ENCODE measurements around the gene GNB1. TPM values are rescaled to one million over a fixed set of nuclear protein-coding genes. Genes with fewer than 3 reads are reported as not detected.

GNB1 gene
- total RNA-seq, 1 experiment from 2014 or later: 400 TPM

DNA sequence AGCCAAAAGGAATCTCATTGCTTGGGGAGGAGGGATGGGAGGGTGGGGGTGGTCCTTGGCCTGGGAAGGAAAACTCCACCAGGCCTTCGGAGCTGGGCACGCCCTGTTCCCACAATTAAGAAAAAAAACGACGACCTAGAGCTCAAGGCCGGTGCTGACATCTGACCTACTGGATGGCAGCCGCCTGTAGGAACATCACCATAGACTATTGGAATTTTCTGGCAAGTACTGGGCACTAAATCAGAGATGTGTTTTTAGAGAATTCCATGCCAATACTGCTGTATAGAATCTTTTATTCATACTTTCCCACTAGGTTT lies 113.3 kb downstream of the GNB1 start:
- Mint-ChIP-seq H3K4me1 (peaks cover 43 to 54% of the 10 kb centered on the region in 2 experiments), H3K4me3 (peak overlapping the region; percentile 81 to 87), H3K9me3 (peaks cover 0 to 1% of the 10 kb centered on the region in 2 experiments; a peak in 3 of 5 replicates), H3K36me3 (ENCODE audit: insufficient read depth in 1 of 3, low read depth in 3 of 3) (peaks cover 15 to 29% (median 16%) of the 10 kb centered on the region in 3 experiments; a peak in 6 of 7 replicates), H3K27me3 (ENCODE audit: low read depth) (no peaks in the 10 kb centered on the region; the same call in 1 of the 2 replicates), H3K27ac (peak overlapping the region in 1 of 3 experiments; percentile 26; a peak in 1 of 7 replicates)
- H2BK20ac ChIP-seq (ENCODE audit: low read depth, low read length, poor library complexity, severe bottlenecking): no peak overlapping the region
- no peak overlapping the region for H2AK5ac ChIP-seq (ENCODE audit: insufficient read length, low read length)
- H3K27ac ChIP-seq (ENCODE audit: insufficient read length, low read depth, low read length): no peak overlapping the region
- TF ChIP-seq, protein P1, sequence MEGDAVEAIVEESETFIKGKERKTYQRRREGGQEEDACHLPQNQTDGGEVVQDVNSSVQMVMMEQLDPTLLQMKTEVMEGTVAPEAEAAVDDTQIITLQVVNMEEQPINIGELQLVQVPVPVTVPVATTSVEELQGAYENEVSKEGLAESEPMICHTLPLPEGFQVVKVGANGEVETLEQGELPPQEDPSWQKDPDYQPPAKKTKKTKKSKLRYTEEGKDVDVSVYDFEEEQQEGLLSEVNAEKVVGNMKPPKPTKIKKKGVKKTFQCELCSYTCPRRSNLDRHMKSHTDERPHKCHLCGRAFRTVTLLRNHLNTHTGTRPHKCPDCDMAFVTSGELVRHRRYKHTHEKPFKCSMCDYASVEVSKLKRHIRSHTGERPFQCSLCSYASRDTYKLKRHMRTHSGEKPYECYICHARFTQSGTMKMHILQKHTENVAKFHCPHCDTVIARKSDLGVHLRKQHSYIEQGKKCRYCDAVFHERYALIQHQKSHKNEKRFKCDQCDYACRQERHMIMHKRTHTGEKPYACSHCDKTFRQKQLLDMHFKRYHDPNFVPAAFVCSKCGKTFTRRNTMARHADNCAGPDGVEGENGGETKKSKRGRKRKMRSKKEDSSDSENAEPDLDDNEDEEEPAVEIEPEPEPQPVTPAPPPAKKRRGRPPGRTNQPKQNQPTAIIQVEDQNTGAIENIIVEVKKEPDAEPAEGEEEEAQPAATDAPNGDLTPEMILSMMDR (conservative IDR thresholded peaks at IDR 0.05): no peak
- H3K27me3 ChIP-seq (ENCODE audit: insufficient read depth, low read length): no peaks in the 10 kb centered on the region
- H4K20me1 ChIP-seq (ENCODE audit: control insufficient read depth, insufficient read depth, insufficient read length): no peaks in the 10 kb centered on the region
- peak overlapping the region; percentile 35 for H3K9ac ChIP-seq (ENCODE audit: extremely low read depth, insufficient read length, low read length)
- H3K4me2 ChIP-seq (ENCODE audit: insufficient read depth, insufficient read length, low read length): peak overlapping the region; percentile 79
- peaks cover 19% of the 10 kb centered on the region for H3K79me2 ChIP-seq (ENCODE audit: insufficient read depth, low read length)
- no peak overlapping the region for H2BK120ac ChIP-seq (ENCODE audit: low read depth, low read length, poor library complexity, severe bottlenecking)
- H3K18ac ChIP-seq (ENCODE audit: insufficient read length, low read depth, low read length): no peak overlapping the region
- no peak for DNase-seq
- no peak overlapping the region for H3K23ac ChIP-seq (ENCODE audit: insufficient read length, low read depth, low read length)
- no peaks in the 10 kb centered on the region for H3K79me1 ChIP-seq (ENCODE audit: insufficient read depth, low read depth, low read length, poor library complexity, severe bottlenecking)
- no peak overlapping the region for H3K56ac ChIP-seq (ENCODE audit: insufficient read length, low read depth, low read length)
- H2AFZ ChIP-seq (ENCODE audit: low read length): no peak overlapping the region
- WGBS (ENCODE audit: extremely low coverage, insufficient read length, low lambda C conversion rate): no CpG with 5 or more reads among the region's 6 CpGs
- H2BK5ac ChIP-seq (ENCODE audit: insufficient read length, low read length): no peak overlapping the region
- no peak overlapping the region for H3T11ph ChIP-seq (ENCODE audit: low read length)
- no peak overlapping the region for H4K8ac ChIP-seq (replicated peaks; ENCODE audit: insufficient read length, low read depth, low read length)
- H3K14ac ChIP-seq (ENCODE audit: insufficient read depth, low read length): no peak overlapping the region
- no peak overlapping the region for H3K4ac ChIP-seq (ENCODE audit: low read depth, low read length)
- H3K4me1 ChIP-seq (ENCODE audit: insufficient read depth, low read length): peaks cover 18% of the 10 kb centered on the region
- H3K9me3 ChIP-seq (ENCODE audit: control insufficient read depth, low read depth, low read length): no peaks in the 10 kb centered on the region
- H3K23me2 ChIP-seq (ENCODE audit: insufficient read length, low read depth, low read length, poor library complexity, severe bottlenecking): peaks cover 21% of the 10 kb centered on the region
- no peak overlapping the region for H4K91ac ChIP-seq (ENCODE audit: insufficient read length, low read depth, low read length)
- H4K5ac ChIP-seq (ENCODE audit: insufficient read length, low read depth, low read length): no peak overlapping the region
- H2BK15ac ChIP-seq (ENCODE audit: low read depth, low read length): no peak overlapping the region
- H2BK12ac ChIP-seq (ENCODE audit: insufficient read length, low read depth, low read length): no peak overlapping the region

Data from H9 (cell line).